Ascending aorta (tissue), 2 donors: ENCODE results near the gene RALGPS2. TPM values are rescaled to one million over a fixed set of nuclear protein-coding genes. Genes with fewer than 3 reads are reported as not detected.

Source experiments
- DNase-seq, 2 donors: peaks; one replicate each; pipeline ENCODE4 v3.0.0-alpha.2; 2019; ENCODE audit warnings: low spot score in 2 of 2
- H3K27ac ChIP-seq, 2 donors: fragments of 200-600 bp; sonication (generic); one replicate each; pipeline ENCODE4 v1.5.1; 2016 to 2017; ENCODE audit warnings: mild to moderate bottlenecking in 1 of 2
- H3K27me3 ChIP-seq: fragments of 200-600 bp; sonication (generic); one replicate; pipeline ENCODE4 v1.5.1; 2017
- H3K36me3 ChIP-seq, 2 donors: fragments of 200-600 bp; sonication (generic); one replicate each; pipeline ENCODE4 v1.5.1; 2016
- H3K4me1 ChIP-seq, 2 donors: fragments of 200-600 bp; sonication (generic); one replicate each; pipeline ENCODE4 v1.5.1; 2016 to 2017; ENCODE audit warnings: mild to moderate bottlenecking in 1 of 2
- H3K4me3 ChIP-seq, 2 donors: fragments of 200-600 bp; sonication (generic); one replicate each; pipeline ENCODE4 v1.5.1; 2016 to 2017; ENCODE audit warnings: mild to moderate bottlenecking in 1 of 2
- H3K9me3 ChIP-seq, 2 donors: fragments of 200-600 bp; sonication (generic); one replicate each; pipeline ENCODE4 v1.5.1; 2016
- intact Hi-C: fragments of 100-400 bp; cut with DNase I; formaldehyde crosslinking; loops from one replicate; pipeline ENCODE4 v1.15.1; 2023
- total RNA-seq: library from RNA; depleted of rRNA; stranded (reverse); fragments of >200 nt; gene quantifications from one replicate; pipeline ENCODE4 v1.1.0, GENCODE V29; 2016
- TF ChIP-seq, protein P1 (sequence below), 3 experiments: fragments of 200-600 bp in 2 of 3; fragments of 450-650 bp in 1 of 3; sonication (generic) in 2 of 3; IDR thresholded peaks; one replicate each; pipeline ENCODE4 v1.5.1; 2016 to 2019; ENCODE audit warnings: antibody characterized with exemption in 3 of 3, mild to moderate bottlenecking in 1 of 3, moderate library complexity in 1 of 3

RALGPS2 gene
- total RNA-seq, 1 donor from 2014 or later = 2.2 TPM

DNA sequence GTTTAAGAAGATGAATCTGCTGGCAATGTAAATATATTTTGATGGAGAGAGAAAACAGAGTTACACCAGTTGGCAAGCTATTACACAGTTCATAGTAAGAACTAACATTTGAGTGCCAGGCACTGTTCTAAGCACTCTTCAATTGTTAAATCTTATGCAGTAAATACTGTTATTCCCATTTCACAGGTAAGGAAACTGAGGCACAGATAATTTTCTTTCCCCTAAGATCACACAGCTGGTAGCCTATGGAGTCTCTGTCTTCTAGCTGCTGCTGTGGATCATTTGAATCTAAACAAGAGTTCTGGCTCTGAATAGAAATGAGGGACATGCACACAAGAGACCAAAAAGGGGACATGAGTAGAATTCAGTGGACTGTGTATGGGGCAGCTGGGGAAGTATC is 137.8 kb downstream of the RALGPS2 start:
- Histone ChIP-seq H3K9me3 (no peaks in the 10 kb centered on the region), H3K4me1 (no peaks in the 10 kb centered on the region), H3K27ac (no peak overlapping the region), H3K4me3 (peak overlapping the region in 1 of 2 donors; percentile 24), H3K36me3 (no peaks in the 10 kb centered on the region), H3K27me3 (no peaks in the 10 kb centered on the region)
- DNase-seq = no peak
- intact Hi-C loops = no loop called here
- TF ChIP-seq, protein P1, sequence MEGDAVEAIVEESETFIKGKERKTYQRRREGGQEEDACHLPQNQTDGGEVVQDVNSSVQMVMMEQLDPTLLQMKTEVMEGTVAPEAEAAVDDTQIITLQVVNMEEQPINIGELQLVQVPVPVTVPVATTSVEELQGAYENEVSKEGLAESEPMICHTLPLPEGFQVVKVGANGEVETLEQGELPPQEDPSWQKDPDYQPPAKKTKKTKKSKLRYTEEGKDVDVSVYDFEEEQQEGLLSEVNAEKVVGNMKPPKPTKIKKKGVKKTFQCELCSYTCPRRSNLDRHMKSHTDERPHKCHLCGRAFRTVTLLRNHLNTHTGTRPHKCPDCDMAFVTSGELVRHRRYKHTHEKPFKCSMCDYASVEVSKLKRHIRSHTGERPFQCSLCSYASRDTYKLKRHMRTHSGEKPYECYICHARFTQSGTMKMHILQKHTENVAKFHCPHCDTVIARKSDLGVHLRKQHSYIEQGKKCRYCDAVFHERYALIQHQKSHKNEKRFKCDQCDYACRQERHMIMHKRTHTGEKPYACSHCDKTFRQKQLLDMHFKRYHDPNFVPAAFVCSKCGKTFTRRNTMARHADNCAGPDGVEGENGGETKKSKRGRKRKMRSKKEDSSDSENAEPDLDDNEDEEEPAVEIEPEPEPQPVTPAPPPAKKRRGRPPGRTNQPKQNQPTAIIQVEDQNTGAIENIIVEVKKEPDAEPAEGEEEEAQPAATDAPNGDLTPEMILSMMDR (IDR thresholded peaks at IDR 0.05) = no peak

GRCh38 chr1:178864326-178864725 is 139.3 kb downstream of the RALGPS2 start:
- H3K27ac ChIP-seq = no peak overlapping the region
- peak overlapping the region in 1 of 2 donors; percentile 24 for H3K4me3 ChIP-seq
- intact Hi-C loops = no loop called here

DNA sequence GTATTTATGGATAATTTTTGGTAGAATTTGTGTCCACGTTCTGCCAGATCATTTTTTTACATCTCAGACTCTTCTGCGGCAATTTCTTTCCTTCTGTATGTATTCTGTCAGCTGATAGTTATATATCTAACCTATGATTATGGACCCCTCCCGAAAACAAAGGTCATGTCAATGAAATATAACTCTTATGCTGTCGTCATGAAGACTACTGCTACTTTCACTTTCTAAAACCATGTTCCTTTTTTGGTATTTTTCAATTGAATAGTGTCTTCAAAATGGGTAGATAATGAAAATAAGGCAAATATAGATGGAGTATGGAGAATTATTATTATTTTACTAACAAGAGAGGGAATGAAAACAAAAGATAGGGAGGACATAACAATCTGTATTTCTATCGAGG is 142.6 kb downstream of the RALGPS2 start:
- no peak for DNase-seq
- Histone ChIP-seq H3K9me3 (no peaks in the 10 kb centered on the region), H3K27ac (peak overlapping the region; percentile 25 to 60), H3K27me3 (no peaks in the 10 kb centered on the region), H3K4me3 (peak overlapping the region; percentile 41 to 60), H3K4me1 (peaks cover 0 to 2% of the 10 kb centered on the region in 2 donors), H3K36me3 (no peaks in the 10 kb centered on the region)
- TF ChIP-seq, protein P1 (IDR thresholded peaks at IDR 0.05) = no peak
- intact Hi-C loops = loop anchor here (2.0 to 5.0 kb wide), 3 partner anchors 55 to 135 kb away; no protein-coding TSS in a partner anchor

More at GRCh38 chr1:178864326-178864725, 139.3 kb downstream of the RALGPS2 start:
- Histone ChIP-seq H3K27me3 (no peaks in the 10 kb centered on the region), H3K4me1 (no peaks in the 10 kb centered on the region), H3K9me3 (no peaks in the 10 kb centered on the region), H3K36me3 (no peaks in the 10 kb centered on the region)
- no peak for DNase-seq
- TF ChIP-seq, protein P1 (IDR thresholded peaks at IDR 0.05) = no peak

- peaks cover 0 to 2% of the 10 kb centered on the region in 2 donors for H3K4me1 ChIP-seq
- peak overlapping the region in 1 of 2 donors; percentile 53 for H3K27ac ChIP-seq
- no peaks in the 10 kb centered on the region for H3K27me3 ChIP-seq
- no peak for DNase-seq
- peak overlapping the region; percentile 41 to 60 for H3K4me3 ChIP-seq
- intact Hi-C loops = loop anchor here (5.0 kb wide), 1 partner anchor 134 kb away; no protein-coding TSS in a partner anchor
- no peaks in the 10 kb centered on the region for H3K9me3 ChIP-seq
- no peaks in the 10 kb centered on the region for H3K36me3 ChIP-seq
- TF ChIP-seq, protein P1 (IDR thresholded peaks at IDR 0.05) = no peak
Measured at GRCh38 chr1:178868706-178869105, 143.7 kb downstream of the RALGPS2 start.

GRCh38 chr1:178869119-178869697 is 144.2 kb downstream of the RALGPS2 start:
- Histone ChIP-seq H3K4me1 (peaks cover 0 to 2% of the 10 kb centered on the region in 2 donors), H3K9me3 (no peaks in the 10 kb centered on the region), H3K36me3 (no peaks in the 10 kb centered on the region), H3K4me3 (peak overlapping the region; percentile 41 to 60), H3K27ac (peak overlapping the region in 1 of 2 donors; percentile 53), H3K27me3 (no peaks in the 10 kb centered on the region)
- TF ChIP-seq, protein P1 (IDR thresholded peaks at IDR 0.05) = no peak
- no peak for DNase-seq
- intact Hi-C loops = loop anchor here (5.0 kb wide), 1 partner anchor 133 kb away; no protein-coding TSS in a partner anchor
